ENCODE data around the gene VTA1. TPM values are rescaled to one million over a fixed set of nuclear protein-coding genes. Genes with fewer than 3 reads are reported as not detected.
"Not testable (repeated sequence)": the region's sequence is repeated elsewhere in the genome, so short reads cannot be mapped to it uniquely, and the experiment has no call there.

The VTA1 gene
- polyA plus RNA-seq, 1 donor: 76.8 TPM

GRCh38 chr6:142167071-142167470, 20.0 kb downstream of the VTA1 start:
- DNase-seq: no peak

GRCh38 chr6:142167486-142167885, 20.4 kb downstream of the VTA1 start:
- no peak for DNase-seq

- DNase-seq: no peak
Measured at GRCh38 chr6:142171351-142171750, 24.3 kb downstream of the VTA1 start.

- no peak for DNase-seq
Measured at GRCh38 chr6:142172758-142173157, 25.7 kb downstream of the VTA1 start.

- DNase-seq: no peak
Measured at GRCh38 chr6:142173980-142174379, 26.9 kb downstream of the VTA1 start.

- no peak for DNase-seq
Measured at GRCh38 chr6:142174703-142175102, 27.6 kb downstream of the VTA1 start.

GRCh38 chr6:142178129-142178528, 31.1 kb downstream of the VTA1 start:
- DNase-seq: no peak

GRCh38 chr6:142182004-142182403, 34.9 kb downstream of the VTA1 start:
- DNase-seq: no peak

- no peak for DNase-seq
Measured at GRCh38 chr6:142183351-142183750, 36.3 kb downstream of the VTA1 start.

GRCh38 chr6:142184307-142184706, 37.2 kb downstream of the VTA1 start:
- DNase-seq: no peak

- no peak for DNase-seq
Measured at GRCh38 chr6:142185641-142186040, 38.6 kb downstream of the VTA1 start.

- DNase-seq: no peak
Measured at GRCh38 chr6:142187209-142187608, 40.1 kb downstream of the VTA1 start.

GRCh38 chr6:142188341-142188740, 41.3 kb downstream of the VTA1 start:
- not testable (repeated sequence) for DNase-seq

- no peak for DNase-seq
Measured at GRCh38 chr6:142189057-142189456, 42.0 kb downstream of the VTA1 start.

- no peak for DNase-seq
Measured at GRCh38 chr6:142192343-142192742, 45.3 kb downstream of the VTA1 start.

GRCh38 chr6:142193621-142194020, 46.6 kb downstream of the VTA1 start:
- no peak for DNase-seq

GRCh38 chr6:142195862-142196541, 48.9 kb downstream of the VTA1 start:
- DNase-seq: no peak

GRCh38 chr6:142200846-142201628, 54.0 kb downstream of the VTA1 start:
- no peak for DNase-seq

GRCh38 chr6:142207265-142207877, 60.3 kb downstream of the VTA1 start:
- no peak for DNase-seq

- DNase-seq: no peak
Measured at GRCh38 chr6:142210606-142211005, 63.5 kb downstream of the VTA1 start.

- no peak for DNase-seq
Measured at GRCh38 chr6:142213402-142213801, 66.3 kb downstream of the VTA1 start.

- no peak for DNase-seq
Measured at GRCh38 chr6:142218446-142218845, 71.4 kb downstream of the VTA1 start.

- DNase-seq: no peak
Measured at GRCh38 chr6:142222022-142222421, 75.0 kb downstream of the VTA1 start.

All from left kidney (tissue), 2 donors.